Fibroblast of gingiva (primary cell): ENCODE measurements around the gene PRUNE1.
A peak's percentile ranks its signal among the peaks of the same experiment; 100 is the strongest.

ENCODE experiments used
- DNase-seq: peaks from one replicate; pipeline ENCODE4 v3.0.0-alpha.2; 2011; ENCODE audit warnings: low read depth

The PRUNE1 gene

GRCh38 chr1:151008244-151009205, at the start of gene PRUNE1:
TSS of gene PRUNE1 (plus strand) at chr1:151008449. CDS start at chr1:151008633, 184 bp downstream.
- DNase-seq = peak; percentile 97

- DNase-seq = no peak
Measured at GRCh38 chr1:150960646-150961045, 47.6 kb upstream of the PRUNE1 start.

- no peak for DNase-seq
Measured at GRCh38 chr1:150961756-150962155, 46.5 kb upstream of the PRUNE1 start.

- no peak for DNase-seq
Measured at GRCh38 chr1:150963321-150964163, 44.7 kb upstream of the PRUNE1 start.

GRCh38 chr1:150964164-150964489, 44.1 kb upstream of the PRUNE1 start:
- no peak for DNase-seq

- DNase-seq = no peak
Measured at GRCh38 chr1:150965605-150966004, 42.6 kb upstream of the PRUNE1 start.

- no peak for DNase-seq
Measured at GRCh38 chr1:150966011-150966410, 42.2 kb upstream of the PRUNE1 start.

GRCh38 chr1:150967936-150968335, 40.3 kb upstream of the PRUNE1 start:
- DNase-seq = no peak

GRCh38 chr1:150968491-150968890, 39.8 kb upstream of the PRUNE1 start:
- DNase-seq = no peak

- DNase-seq = no peak
Measured at GRCh38 chr1:150969626-150970025, 38.6 kb upstream of the PRUNE1 start.

GRCh38 chr1:150970808-150971582, 37.3 kb upstream of the PRUNE1 start:
- peak; percentile 71 for DNase-seq

- DNase-seq = no peak
Measured at GRCh38 chr1:150971583-150972416, 36.4 kb upstream of the PRUNE1 start.

- no peak for DNase-seq
Measured at GRCh38 chr1:150972417-150972940, 35.8 kb upstream of the PRUNE1 start.

- no peak for DNase-seq
Measured at GRCh38 chr1:150973258-150973835, 34.9 kb upstream of the PRUNE1 start.

GRCh38 chr1:150973836-150974579, 34.2 kb upstream of the PRUNE1 start:
- no peak for DNase-seq

- peak; percentile 80 for DNase-seq
Measured at GRCh38 chr1:150974580-150975478, 33.4 kb upstream of the PRUNE1 start, which contains the start of gene CERS2. TSS of gene CERS2 (minus strand) at chr1:150974835. CDS start at chr1:150969090, 5,745 bp downstream.

- DNase-seq = no peak
Measured at GRCh38 chr1:150976401-150976821, 31.8 kb upstream of the PRUNE1 start.

GRCh38 chr1:150976879-150977694, 31.2 kb upstream of the PRUNE1 start:
- peak; percentile 69 for DNase-seq
